Suppressor macrophage treated with lipopolysaccharide for 1 hour (primary cell): ENCODE data around the gene ICE1.
"Not testable (repeated sequence)": the region's sequence is repeated elsewhere in the genome, so short reads cannot be mapped to it uniquely, and the experiment has no call there.

Source experiments
- DNase-seq, 3 donors: peaks; one replicate each; pipeline ENCODE4 v3.0.0-alpha.2; 2020 to 2022

The ICE1 gene

DNA sequence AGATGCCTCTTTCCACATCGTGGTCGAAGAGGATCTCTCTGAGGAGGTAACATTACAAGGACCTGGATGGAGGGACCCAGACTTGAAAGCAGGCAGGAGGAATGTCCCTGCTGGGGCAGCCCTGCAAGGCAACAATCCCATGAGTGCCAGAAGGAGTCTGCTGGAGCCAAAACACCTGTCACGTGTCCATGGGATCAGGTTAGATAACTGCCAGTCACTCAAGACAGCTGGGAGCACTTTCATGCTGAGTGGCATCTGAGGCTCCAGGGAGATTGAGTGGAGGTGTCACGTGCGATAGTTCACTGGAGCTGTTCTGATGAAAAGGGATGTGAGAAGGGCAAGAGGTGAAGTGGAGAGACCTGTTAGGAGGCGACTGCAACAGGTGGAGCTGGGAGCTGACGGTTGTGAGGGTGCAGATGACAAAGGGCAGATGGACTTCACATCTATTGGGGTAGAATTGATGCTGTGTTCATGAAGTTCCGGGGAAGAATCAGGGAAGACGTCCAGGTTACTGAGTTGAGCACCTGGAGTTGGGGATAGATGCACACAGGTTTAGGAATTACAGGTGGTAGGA lies 68.4 kb downstream of the ICE1 start:
- DNase-seq: no peak

DNA sequence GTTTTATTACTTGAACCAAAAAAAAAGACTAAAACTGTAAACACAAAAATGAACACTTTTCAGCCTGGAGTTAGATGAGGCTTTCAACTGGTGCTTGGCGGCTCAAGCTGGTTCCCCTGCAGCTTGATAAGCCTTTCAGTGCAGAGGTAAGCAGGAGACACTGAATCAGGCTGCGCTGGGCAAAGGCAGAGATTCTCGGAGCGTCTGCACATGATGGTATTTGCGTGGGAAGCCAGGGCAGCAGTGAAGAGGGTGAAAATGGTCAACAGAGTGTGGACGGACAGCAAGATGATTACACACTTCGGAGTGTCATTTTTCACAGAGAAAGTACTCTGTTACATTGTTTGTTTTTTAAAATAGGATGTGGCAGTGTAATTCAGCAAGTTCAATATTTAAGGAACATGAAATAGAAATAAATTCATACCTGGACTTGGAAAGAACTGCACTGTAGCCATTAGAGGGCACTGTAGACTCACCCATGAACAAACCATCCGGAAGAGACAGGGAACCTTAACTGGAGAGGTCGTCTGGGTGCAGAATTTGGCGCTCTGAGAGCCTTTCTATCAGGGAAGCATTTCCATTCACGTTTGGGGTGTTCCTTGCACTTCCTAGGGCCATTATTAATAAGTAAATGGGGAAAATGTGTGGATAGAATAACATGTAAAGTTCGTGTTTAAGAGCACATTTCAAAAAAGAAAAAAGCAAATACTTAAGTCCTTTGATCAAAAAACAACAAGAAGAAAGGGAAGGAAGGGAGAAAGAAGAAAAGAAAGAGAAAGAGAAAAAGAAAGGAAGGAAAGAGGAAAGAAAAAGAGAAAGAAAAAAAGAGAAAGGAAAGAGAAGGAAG lies 69.8 kb downstream of the ICE1 start:
- peak; percentile 47 to 58 (median 57) for DNase-seq

DNA sequence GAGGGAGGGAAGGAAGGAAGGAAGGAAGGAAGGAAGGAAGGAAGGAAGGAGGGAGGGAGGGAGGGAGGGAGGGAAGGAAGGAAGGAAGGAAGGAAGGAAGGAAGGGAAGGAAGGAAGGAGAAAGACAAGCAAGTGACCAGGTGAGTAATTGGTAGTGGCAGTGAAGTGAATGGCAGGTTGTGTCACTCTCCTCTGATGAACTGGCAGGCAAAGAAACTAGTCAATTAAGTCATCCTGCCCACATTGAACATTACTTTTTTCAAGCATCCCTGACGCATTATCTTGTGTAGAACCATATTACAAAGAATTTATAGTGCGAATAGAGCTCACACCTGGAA lies 70.4 kb downstream of the ICE1 start:
- DNase-seq: not testable (repeated sequence)

DNA sequence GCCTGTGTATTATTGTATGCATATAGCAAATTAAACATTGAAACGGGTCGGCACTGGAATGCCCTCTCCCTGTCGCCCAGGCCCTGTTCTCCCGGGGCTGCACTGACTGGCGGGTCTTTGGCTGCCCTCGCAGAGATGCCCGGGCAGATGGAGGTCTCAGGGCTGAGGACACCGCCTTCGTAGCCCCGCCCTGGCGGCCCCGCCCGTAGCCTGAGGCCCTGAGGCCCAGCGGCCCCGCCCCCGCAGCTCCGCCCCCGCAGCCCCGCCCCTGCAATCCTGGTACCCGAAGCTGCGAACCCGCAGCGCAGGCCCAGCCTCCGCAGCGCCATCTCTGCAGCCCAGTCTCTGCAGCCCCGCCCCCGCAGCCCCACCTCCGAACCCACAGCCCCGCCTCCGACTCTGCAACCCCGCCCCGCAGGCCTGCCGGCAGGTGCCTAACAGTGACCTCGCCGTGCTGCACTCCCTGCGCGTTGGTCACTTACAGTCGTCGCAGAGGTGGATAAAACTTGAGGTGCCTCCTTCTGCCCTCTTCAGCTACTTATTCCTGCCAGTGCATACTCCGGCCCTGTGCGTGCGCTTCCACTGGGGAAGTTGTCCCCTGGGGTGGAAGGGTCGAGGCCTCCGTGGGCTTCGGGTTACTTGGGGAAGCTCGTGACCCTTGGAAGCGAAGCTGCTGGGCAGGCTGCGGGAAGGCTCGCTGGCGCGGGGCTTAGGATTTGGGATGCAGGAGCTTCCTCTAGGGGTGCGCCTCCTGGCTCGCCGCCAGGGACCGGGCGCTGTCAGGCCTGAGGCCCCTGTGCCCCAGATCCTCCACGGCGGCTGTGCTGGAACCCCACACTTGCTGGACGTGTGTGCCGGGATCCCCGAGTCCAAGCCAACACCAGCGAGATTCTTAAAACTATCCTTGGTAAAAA lies 72.3 kb downstream of the ICE1 start:
- DNase-seq: peak; percentile 45 to 66 (median 49)

DNA sequence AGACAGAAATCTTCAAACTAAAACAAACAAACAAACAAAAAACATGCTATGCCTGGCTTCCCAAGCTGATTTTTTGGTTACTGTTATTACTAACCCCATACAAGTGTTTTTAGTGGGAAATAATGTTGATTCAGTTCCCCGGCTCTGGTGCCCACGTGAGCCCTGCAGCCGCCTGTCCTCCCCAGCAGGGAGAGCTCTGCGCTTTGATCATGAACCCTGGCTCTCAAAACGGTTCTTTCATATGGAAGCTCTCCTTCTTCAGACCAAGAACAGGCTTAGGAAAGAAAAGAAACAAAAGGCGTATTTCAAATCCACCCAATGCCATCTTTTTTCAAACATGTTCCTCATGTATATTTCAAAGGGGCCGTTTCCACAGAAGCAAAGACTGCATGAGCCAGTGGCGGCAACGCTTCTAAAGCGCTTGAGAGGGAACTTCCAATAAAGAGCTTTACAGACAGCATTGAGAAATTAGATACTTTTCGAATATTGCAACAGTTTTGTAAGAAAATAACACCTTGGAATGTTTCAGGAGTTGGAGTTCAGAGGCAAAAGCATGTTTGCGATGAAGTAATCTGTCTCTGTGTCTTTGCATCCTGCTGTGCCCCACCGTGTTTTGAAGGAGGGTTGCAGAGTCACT lies 74.8 kb downstream of the ICE1 start:
- DNase-seq: peak in 2 of 3 donors; percentile 23 to 51

DNA sequence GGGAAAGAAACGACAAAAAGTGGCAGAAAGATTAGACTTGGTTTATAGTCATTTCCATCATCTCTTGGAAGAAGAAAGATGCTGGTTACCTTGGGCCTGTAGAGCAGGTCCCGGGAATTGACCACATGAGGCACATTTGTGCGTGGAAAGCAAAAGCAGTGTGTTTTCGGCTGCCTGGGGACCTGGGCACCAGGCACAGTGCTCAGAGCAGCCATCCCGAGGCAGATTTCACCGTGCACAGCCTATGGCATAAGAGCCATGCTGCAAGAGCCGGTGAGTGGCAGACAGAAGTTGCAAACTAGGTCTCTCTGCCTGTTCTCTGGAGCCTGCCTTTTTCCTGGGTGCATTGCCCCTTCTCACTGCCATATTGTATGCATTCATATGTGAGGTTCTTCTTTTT lies 77.0 kb downstream of the ICE1 start:
- no peak for DNase-seq

DNA sequence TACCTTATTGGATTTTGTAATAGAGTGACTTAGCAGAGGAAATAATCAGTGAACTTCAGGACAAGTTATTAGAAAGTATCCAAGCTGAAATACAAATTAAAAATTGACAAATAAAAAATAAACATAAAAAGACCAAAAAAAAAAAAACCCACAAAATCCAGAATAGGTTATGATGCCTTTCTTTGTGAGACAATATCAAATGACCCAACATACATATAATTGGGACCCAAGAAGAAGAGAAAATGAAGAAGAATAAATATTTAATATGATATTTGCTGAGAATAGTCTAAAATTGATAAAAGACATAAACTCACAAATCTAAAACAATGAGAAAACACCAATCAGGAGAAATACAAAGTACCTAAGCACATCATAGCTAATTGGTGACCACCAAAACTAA lies 81.8 kb downstream of the ICE1 start:
- no peak for DNase-seq

DNA sequence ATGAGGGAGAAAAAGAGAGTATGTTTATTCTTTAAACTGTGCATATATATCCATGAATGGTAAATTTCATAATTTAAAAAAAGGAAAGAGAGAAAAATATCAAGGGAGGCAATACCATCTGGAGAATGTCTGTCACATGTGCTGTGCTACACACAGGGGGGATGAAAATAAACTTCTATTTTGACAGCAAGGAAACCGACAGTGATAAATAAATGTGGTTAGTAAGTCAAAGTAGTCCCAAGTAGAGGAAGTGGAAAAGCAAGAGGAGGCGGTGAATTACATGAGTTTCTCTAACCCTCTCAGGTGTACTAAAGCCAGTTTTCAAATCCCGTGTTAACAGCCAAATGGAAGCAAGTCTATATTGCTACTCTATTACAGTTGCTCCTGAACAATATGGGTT lies 83.3 kb downstream of the ICE1 start:
- no peak for DNase-seq

DNA sequence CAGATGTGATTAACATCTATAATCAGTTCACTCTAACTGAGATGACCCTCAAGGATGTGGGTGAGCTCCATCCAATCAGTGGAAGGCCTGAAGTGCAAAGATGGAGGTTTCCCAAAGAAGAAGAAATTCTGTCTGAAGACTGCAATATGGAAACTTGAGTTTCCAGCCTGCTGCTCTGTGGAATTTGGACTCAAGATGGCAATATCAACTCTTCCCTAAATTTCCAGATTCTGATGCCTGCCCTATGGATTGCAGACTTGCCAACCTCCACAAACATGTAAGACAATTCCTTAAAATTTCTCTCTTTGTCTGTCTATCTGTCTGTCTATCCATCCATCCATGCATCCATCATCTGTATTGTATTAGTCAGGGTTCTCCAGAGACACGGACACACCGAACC lies 85.9 kb downstream of the ICE1 start:
- no peak for DNase-seq

DNA sequence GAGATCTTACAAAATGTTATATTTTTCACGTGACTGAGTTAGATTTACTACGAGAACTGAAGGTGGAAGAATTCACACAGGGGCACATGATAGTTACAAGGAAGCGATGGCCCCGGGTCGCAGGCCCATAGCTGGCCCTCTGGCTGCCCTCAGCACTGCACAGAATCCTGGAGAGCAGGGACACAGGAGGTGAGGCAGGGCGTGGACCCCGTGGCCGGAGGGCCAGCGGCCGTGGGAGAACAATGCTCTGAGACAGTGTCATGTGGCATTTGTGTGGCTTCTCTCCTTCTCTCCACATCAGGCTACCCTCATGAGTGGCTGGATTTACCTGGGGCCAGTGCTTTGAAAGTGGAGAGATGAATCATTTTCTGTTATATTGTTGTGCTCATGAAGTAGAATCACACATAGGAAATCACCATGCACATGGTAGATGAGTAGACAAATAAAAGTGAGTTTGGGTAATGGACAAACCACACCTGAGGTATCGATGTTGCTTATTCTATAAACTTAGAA lies 89.5 kb downstream of the ICE1 start:
- DNase-seq: no peak

DNA sequence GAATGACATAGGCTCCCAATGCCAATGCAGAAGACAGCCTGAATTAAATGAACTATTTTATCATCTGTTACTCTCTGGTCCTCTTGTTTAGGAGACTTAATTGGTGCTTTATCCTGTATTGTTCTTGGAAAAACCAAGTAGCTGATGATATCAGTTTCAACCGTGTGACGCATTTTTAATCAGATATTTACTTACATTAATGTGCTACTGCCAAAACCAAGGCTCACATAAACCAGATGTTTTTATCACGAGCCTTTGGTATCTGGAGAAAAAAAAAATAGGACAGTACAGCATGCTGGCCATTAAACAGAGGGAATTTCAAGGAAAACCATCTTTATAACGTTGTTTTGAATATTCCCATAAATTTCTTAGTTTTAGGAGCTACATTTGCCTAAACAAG lies 90.1 kb downstream of the ICE1 start:
- DNase-seq: no peak

DNA sequence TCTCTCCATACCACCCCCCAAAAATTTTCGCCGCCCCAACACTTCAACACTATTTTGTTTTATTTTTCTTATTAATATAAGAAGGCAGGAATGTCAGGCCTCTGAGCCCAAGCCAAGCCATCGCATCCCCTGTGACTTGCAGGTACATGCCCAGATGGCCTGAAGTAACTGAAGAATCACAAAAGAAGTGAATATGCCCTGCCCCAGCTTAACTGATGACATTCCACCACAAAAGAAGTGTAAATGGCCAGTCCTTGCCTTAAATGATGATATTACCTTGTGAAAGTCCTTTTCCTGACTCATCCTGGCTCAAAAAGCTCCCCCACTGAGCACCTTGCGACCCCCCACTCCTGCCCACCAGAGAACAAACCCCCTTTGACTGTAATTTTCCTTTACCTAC lies 98.1 kb downstream of the ICE1 start:
- not testable (repeated sequence) for DNase-seq

DNA sequence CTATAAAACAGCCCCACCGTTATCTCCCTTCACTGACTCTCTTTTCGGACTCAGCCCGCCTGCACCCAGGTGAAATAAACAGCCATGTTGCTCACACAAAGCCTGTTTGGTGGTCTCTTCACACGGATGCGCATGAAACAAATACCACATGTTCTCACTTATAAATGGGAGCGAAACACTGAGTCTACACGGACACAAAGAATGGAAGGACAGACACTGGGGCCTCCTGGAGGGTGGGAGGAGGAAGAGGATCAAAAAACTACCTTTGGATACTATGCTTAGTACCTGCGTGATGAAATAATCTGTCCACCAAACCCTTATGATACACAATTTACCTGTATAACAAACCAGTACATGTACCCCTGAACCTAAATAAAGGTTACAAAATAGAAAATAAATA lies 98.6 kb downstream of the ICE1 start:
- no peak for DNase-seq

DNA sequence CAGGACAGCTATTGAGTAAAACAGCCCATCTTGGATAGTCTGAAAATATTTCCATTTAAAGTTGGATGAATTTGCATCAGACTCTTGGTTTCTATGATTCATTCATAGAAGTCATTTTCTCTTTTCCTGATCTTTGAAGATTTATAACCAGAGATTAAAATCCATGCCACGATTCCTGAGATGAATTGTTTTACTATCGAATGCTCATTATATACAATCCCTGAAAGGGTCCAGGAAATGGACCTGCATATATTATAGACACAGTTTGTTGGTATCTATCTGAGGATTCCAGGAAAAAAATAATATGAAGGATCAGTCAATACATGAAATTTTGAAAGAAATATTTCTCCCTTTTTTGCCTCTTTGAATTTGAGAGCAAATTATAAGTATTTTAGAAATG lies 99.0 kb downstream of the ICE1 start:
- DNase-seq: peak in 1 of 3 donors; percentile 11

DNA sequence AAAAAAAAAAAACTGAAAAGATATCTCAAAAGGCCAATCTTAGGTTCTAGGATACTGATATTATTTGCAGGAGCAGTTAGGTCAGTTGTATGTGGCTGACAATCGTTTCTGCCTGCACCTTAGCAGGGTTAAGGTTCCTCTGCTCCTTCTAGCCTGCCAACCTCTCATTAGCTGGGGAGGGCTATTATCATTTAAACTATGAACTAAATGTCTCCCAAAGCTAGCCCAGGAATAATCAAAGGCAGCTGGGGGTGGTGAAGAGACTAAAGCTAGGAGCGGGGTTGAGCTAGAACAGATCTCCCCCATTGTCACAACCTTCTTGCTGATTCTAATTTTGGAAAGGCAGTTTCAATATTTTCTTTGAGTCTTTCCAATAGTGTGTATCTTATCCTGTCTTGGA lies 99.9 kb downstream of the ICE1 start:
- DNase-seq: no peak

DNA sequence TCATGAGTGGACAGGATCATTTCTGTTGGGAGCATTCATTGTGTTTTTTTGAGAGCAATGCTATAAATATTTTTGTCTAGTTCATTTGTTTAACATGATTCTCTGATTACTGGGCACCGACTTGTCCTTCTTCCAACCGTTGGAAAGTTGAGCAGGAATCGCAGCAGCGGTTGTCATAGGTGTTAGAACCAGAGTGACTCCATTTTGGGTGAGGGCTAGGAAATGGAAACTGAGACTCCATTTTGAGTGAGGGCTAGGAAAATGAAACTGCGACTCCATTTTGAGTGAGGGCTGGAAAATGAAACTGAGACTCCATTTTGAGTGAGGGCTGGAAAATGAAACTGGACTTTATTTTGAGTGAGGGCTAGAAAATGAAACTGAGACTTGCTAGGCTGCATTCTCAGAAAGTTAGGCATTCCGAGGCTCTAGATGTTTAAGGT lies 100.6 kb downstream of the ICE1 start:
- DNase-seq: peak; percentile 31 to 58 (median 42)

DNA sequence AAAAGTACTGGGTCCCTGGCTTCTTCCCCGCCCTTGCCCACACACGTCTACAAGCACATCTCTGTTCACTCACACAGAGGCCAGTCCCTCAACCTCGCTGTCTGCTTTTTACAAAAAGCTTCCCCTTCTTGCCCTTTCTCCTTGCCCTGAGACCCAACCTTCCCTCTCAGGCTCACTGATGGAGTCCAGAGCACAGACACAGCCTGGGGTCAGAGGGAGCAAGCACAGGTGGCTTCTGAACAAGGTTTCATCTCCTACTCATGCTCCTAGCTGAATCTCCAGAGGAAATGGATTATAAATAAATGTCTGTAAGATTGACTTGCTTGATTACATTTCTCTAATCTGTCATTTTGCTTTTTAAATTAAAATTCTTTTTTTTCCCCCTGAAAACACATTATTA lies 101.8 kb downstream of the ICE1 start:
- DNase-seq: no peak

DNA sequence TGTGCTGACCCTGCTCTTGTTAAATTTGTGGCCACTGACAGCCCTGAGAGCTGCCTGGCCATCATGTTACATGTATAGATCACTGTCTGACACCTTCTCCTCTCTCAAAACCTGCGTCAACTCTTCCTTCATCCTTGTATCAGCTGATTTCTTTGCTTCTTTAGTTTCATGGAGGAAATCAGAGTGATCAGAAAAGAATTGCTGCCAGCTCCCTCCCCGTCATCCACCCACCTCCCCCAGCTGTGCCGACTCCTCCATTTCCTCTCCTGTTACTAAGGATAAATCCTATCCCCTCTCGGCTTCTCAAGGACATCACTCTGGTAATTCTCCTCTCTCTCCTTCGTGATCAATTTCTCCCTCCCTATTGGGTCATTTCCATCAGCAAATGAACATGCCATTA lies 108.9 kb downstream of the ICE1 start:
- DNase-seq: peak in 1 of 3 donors; percentile 7

DNA sequence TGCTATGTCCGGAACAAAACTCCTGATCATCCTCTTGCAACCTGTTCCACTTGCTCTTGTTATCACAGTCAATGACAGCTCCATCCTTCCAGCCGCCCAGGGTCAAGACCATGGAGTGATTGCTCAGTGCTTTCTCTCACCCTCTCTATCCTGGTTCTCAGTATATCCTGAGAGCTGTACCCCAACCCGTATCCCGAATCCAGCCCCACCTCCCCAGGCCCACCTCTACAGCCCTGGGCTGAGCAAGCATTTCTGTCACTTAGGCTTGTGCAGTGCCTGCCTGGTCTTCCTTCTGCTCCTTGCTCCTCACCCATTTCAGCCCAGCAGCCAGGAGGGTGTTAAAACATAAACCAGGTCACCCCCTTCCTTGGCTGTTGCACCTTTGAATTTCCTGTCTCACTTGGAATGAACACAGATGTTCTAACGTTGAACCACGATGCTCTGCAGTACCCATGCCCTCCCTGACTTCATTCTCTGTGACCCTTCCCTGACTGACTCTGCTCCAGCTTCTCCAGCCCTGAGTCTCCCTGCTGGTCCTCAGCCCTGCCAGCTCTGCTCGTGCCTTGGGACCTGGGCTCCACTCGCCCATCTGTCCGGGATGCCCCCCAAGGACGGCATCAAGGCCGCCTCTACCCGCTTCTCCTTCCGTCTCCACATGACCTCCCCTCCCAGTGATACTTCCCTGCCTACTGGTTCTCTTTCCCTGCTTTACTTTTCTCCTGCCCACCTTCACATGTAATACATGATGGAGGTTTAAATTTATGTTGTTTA lies 110.0 kb downstream of the ICE1 start:
- DNase-seq: peak in 1 of 3 donors; percentile 11

DNA sequence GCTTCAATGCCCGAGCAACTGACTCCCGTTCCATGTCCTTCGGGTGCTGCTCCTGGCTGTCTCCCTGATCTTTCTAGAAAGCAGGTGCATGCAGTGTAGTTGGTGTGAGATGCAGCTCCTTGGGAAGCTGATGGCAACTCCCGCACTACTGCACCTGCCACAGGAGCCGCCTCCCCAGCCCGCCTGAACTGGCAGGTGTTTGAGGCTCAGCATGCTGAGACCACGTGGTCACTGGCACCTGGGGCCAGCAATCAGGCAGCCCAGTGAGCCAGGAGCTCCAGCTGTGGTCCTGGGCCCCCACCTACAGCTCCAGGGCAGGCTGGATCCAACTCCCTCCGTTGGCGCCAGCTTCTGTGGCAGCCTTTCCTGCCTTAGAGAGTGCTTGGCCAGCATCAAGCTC lies 111.5 kb downstream of the ICE1 start:
- DNase-seq: no peak

DNA sequence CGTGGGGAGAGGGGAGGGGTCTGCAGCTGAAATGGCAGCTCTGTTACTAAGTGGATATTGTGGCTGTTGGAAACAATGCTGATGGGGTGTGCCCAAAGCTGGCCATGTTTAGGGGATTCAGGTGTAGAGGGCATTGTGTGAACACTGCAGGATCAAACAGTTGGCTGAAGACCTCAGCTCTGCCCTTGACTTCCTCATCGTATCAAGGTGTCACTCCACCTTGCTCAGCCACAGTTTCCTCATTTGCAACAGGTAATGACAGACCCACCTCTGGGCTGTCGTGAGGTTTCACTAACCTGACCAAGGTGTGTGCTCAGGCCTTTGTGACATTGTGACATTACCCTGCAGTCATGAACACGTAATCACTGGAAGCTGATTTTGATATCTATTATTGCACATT lies 111.9 kb downstream of the ICE1 start:
- DNase-seq: no peak

DNA sequence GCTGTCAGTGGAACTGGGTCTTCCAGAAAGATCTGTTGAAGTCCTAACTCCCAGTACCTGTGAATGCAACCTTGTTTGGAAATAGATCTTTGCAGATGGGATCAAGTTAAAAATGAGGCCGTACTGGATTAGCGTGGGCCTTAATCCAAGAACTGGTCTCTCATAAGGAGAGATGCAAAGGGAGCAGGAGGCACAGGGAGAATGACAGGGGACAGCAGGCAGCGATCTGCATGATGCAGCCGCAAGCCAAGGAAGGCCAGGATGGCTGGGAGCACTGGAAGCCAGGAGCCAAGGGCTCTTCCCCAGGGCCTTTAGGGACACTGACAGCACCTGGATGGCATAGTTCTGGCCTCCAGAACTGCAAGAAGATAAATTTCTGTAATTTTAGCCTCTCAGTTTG lies 114.4 kb downstream of the ICE1 start:
- no peak for DNase-seq
